Stimulated activated CD8-positive, alpha-beta memory T cell treated with anti-CD3 and anti-CD28 coated beads, Interleukin-7, amount 100 ng/mL, for 4 hours (primary cell): ENCODE data around the gene CHMP6.

Source experiments
- DNase-seq, 2 donors: peaks; one replicate each; pipeline ENCODE4 v3.0.0-alpha.2; 2020; ENCODE audit warnings: low read depth in 2 of 2

The CHMP6 gene

GRCh38 chr17:81042606-81043005 lies 51.0 kb downstream of the CHMP6 start:
- DNase-seq: no peak

DNA sequence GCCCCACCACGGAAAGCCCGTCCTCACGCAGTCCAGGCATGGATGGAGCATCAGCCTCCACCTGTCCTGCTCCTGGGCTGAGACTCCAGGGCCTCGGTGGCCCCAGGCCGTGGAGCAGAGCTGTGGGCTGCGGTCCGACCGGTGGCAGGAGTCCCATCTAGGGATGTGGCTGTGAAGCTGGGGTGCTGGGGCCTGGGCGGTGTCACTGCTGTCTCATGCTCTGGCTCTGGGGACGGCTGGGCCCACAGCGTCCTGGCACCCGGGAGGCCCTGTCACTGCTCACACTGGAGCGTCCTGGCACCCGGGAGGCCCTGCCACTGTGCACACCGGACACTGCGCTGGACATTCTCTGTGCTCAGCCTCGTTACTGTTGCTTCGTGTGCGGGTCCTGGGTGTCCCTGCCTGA lies 51.7 kb downstream of the CHMP6 start:
- no peak for DNase-seq

DNA sequence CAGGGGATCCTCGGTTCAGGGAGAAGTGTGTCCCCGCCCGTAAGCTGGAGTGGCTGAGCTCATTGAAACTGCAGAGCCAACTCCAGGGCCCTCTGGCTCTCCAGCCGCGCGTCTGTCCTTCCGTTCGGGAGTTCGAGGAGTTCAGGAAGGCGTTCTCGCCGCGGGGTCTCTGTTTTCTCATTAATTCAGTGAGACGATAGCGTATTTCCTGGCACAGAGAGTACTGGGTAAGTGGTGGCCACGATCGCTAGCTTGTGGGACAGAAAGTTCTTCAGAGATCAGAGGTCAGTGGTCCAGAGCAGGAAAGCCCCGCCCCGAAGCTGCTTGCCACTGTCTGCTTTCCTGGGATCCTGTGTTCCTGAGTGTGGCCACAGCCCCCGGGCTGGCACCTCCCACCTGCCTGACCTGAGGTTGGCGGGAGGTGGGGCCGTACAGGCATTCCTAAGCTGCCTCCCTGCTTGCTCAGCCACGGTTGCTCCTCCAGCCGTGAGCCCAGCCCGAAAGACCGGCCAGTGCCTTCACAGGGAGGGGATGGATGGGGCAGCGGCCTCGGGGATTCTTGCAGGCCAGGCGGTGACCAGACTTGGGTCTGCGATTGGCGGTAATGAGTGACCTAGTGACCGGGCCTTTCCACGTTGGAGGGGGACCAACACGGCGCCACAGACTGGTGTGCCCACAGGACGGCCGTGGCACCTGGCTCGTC lies 52.2 kb downstream of the CHMP6 start:
- no peak for DNase-seq

DNA sequence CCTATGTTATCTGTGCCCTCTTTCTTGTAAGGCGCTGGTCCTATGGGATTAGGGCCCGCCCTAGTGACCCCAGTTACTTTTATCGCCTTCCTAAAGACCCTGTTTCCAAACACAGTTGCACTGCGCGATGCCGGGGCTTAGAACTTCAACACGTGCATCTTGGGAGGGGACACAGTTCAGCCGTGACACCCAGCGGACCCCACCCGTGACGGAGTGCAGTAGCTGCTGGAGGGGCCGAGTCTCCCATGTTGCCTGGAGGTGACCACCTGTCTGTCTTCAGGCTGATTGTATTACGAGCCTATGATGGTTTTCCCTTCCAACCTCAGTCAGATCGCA lies 52.8 kb downstream of the CHMP6 start:
- DNase-seq: no peak

- no peak for DNase-seq
These were observed 53.3 kb downstream of the CHMP6 start for GRCh38 chr17:81044764-81045589.

- no peak for DNase-seq
These were observed 54.0 kb downstream of the CHMP6 start for GRCh38 chr17:81045590-81046095.

DNA sequence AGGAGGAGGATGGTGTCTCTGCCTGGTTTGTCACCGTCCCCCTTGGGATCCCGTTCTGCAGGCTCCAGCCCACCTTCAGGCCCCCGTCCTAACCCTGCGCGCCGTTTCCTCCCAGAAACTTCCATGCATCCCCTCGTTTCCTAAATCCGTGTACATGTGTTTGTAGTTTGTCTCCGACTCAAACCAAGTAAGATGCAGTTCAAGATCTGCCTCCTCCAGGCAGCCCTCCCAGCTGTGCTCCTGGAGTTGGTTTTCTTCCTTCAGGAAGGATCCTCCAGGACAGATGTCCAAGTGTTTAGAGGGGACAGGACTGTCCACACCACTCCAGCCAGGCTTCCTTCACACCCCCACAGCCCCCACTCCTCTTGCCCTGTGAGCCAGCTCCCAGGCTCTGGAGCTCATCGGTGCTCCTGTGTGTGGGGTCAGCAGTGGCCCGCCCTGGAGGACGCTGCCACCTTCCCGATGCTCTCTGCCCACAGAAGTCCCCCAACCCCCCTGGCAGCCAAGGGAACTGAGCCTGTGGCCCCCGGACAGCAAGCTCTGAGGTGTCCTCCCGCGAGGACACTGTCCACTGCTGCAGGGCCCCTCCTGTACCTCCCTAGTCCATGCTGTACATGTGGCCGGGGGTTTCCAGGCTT lies 54.6 kb downstream of the CHMP6 start:
- DNase-seq: no peak

DNA sequence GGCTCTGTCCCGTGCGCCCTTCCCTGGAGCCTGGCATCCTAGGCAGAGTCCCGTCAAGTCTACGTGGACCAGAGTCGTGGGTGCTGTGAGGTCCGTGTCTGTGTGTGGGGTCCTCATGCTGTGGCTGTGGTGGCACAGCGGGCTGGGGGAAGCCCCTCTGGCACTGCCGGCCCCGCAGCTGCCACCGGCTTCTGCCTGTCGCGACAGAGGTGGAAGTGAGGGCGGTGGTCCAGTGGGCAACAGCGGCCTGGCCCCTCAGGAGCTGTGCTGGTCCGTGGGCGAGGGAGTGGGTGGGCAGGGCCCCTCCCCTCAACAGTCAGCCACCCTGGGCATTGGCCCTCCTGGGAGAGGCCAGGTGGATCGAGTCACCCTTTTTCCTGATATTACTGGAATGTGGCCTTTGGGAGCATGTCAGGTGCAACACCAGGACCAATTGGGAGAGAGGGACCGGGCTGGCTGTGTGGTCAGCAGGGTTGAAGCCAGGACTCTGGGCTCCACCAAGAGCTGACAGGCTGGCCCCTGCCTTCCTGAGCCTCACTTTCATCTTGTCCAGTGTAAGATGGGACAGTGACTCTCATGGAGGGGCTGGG lies 55.2 kb downstream of the CHMP6 start:
- no peak for DNase-seq

GRCh38 chr17:81048827-81049371 lies 57.3 kb downstream of the CHMP6 start:
- DNase-seq: no peak

DNA sequence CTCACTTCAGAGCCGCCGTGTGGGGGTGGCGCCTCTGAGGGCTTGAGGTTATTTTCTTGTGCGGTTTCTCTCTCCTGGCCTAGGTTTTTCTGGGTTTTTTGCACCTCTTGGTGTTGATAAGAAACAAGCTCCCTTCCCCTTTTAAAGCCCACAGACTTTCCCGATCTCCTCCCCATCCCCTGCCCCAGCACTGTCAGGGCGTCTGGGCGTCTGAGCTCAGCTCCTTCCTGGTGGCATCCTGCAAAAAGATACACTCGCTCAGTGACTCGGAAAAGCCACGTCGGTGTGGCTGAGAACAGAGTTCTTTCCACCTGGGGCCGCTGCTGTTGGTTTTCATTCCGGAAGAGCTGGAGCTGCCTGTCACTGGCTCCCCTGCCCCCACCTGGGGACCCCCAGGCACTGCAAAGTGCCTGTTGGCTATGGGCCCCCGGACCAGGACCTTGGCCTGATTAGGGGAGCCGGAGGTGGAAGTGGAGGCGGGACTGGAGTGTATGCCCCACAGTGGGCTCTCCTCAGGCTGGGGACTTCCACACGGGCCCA lies 57.8 kb downstream of the CHMP6 start:
- DNase-seq: peak in 1 of 2 donors; percentile 12
